Bronchial epithelial cell (primary cell): ENCODE measurements around the gene CAPZB. TPM values are rescaled to one million over a fixed set of nuclear protein-coding genes. Genes with fewer than 3 reads are reported as not detected.

ENCODE experiments used
- DNase-seq: peaks from one replicate; pipeline ENCODE4 v3.0.0-alpha.2; 2010; ENCODE audit warnings: low read depth
- FAIRE-seq: peaks from 2 replicates; lab custom pipeline; 2011; peaks lifted over from hg19 to GRCh38; lab: Jason Lieb, UNC
- H3K27me3 ChIP-seq: 2 replicates; pipeline ENCODE4 v1.5.1; 2011; ENCODE audit warnings: low read length; ENCODE audit not compliant: control insufficient read depth, insufficient read depth
- H3K36me3 ChIP-seq: 2 replicates; pipeline ENCODE4 v1.5.1; 2011; ENCODE audit warnings: low read length; ENCODE audit not compliant: control insufficient read depth, insufficient read depth
- H3K4me3 ChIP-seq: 2 replicates; pipeline ENCODE4 v1.5.1; 2011; ENCODE audit warnings: mild to moderate bottlenecking, low read depth, low read length, control low read depth
- CTCF ChIP-seq: IDR thresholded peaks from 2 replicates; pipeline ENCODE4 v1.5.1; 2011; ENCODE audit warnings: mild to moderate bottlenecking, moderate library complexity, low read length, control low read depth, inconsistent platforms; ENCODE audit not compliant: insufficient read depth, severe bottlenecking
- total RNA-seq: library from RNA; depleted of rRNA; stranded (reverse); fragments of >200 nt; gene quantifications from 2 replicates; pipeline ENCODE4 v1.2.1, GENCODE V29; 2014

CAPZB gene
- total RNA-seq, 1 donor from 2014 or later: 73.5 TPM

- Histone ChIP-seq H3K4me3 (no peak overlapping the region), H3K27me3 (no peaks in the 10 kb centered on the region), H3K36me3 (peaks cover 27% of the 10 kb centered on the region)
- DNase-seq (no peak), FAIRE-seq (peak; percentile 75)
- no peak for TF ChIP-seq CTCF
These were observed 157.6 kb downstream of the CAPZB start for GRCh38 chr1:19327736-19328135.

GRCh38 chr1:19327301-19327700 is 158.0 kb downstream of the CAPZB start:
- TF ChIP-seq CTCF: no peak
- Histone ChIP-seq H3K27me3 (no peaks in the 10 kb centered on the region), H3K4me3 (no peak overlapping the region), H3K36me3 (peaks cover 28% of the 10 kb centered on the region)
- DNase-seq: no peak
- no peak for FAIRE-seq

GRCh38 chr1:19326748-19327065 is 158.6 kb downstream of the CAPZB start:
- DNase-seq (no peak), FAIRE-seq (no peak)
- H3K36me3 ChIP-seq: peaks cover 28% of the 10 kb centered on the region
- no peak overlapping the region for H3K4me3 ChIP-seq
- H3K27me3 ChIP-seq: no peaks in the 10 kb centered on the region
- no peak for TF ChIP-seq CTCF

GRCh38 chr1:19325958-19326747 is 159.2 kb downstream of the CAPZB start:
- no peaks in the 10 kb centered on the region for H3K27me3 ChIP-seq
- H3K36me3 ChIP-seq: peaks cover 28% of the 10 kb centered on the region
- TF ChIP-seq CTCF: no peak
- DNase-seq (no peak), FAIRE-seq (no peak)
- H3K4me3 ChIP-seq: no peak overlapping the region

- no peak for DNase-seq
- FAIRE-seq: no peak
These were observed 159.9 kb downstream of the CAPZB start for GRCh38 chr1:19325368-19325957.

More at GRCh38 chr1:19325368-19325957, 159.9 kb downstream of the CAPZB start:
- H3K36me3 ChIP-seq: peaks cover 28% of the 10 kb centered on the region
- no peak overlapping the region for H3K4me3 ChIP-seq
- H3K27me3 ChIP-seq: no peaks in the 10 kb centered on the region
- no peak for TF ChIP-seq CTCF
